Measurements from ENCODE around the gene TFF1.

TFF1 gene

DNA sequence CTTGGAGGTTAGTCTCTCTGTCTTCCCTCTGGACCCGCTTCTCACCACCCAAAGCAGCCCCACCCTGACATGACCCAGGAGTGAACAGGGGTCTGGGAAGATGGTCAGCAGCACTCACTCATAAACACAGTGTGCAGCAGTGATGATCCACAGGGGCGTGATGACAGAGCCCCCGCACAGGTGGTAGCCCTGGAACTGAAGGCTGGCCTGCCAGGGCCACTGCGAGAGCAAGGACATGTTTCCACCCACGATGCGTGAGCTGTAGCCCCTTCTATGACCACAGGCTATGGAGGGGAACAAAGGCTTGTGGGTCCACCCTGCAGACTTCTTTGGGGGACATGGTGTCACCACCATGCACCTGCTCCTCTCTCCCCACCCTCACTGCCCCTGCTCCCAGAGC is 16.6 kb upstream of the TFF1 start:
- DNase-seq (ENCODE audit: low read depth in 2 of 3, low spot score in 1 of 3), result no peak

DNA sequence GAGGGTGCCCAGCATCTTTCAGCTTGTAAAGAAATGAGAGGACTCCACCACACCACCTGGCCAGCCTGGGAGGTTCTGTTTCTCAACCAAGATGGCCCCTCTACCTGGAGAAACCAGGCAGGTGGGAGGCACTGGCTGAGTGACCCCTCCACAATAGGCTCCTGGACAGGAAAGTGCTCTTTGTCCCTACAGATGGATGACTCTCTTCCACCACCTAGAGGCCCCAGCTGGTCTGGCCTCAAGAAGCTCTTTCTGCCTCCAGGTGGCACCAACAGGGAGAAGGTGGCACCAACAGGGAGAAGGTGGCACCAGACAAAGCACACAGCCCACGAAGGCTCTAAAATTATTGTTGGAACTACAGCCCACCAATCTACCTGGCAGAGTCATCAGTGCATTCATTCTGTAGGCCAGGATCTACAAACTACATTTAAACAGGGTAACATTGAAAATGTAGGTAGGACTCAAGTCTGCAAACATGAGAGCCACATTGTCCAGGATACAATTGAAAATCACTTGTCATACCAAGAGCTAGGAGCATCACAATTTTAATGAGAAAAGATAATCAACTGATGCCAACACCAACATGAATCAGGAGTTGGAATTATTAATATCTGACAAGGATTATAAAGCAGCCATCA is 15.1 kb upstream of the TFF1 start:
- DNase-seq (ENCODE audit: low read depth in 2 of 3, low spot score in 1 of 3), result no peak

DNA sequence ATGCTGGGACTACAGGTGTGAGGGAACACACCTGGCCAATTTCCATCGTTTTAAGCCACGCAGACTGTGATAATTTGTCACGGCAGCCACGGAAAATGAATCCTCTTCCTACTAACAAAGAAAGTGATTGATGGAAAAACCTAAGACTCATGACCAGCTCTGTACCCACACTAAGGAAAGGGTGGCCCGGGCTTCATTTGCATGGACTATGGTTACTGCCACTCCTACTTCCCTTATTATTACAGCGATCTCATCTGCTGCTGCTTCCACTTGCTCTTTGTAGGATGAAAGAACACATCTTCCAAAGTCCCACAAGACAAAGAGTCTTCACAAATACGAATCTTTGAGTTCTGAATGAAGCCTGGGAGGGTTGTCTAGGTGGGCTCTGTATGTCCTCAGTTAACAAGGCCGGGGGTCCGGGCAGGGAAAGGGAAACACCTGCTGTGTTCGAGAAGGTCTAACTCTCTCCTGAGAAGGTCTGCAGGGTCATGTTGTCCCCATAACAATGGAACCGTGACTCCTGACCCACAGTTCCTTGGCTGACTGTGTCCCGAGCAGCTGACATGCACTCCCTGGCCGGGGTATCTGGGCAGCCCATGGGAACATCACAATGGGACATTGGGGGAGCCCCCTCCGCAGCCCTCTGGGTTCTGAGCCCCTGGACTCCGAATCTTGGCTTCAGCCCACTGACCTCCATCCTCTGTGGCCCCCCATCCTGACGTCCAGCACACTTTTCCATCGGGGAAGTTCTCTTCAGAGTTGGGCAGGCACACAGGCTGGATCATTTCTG is 13.3 kb upstream of the TFF1 start:
- DNase-seq (ENCODE audit: low read depth in 2 of 3, low spot score in 1 of 3), result no peak

DNA sequence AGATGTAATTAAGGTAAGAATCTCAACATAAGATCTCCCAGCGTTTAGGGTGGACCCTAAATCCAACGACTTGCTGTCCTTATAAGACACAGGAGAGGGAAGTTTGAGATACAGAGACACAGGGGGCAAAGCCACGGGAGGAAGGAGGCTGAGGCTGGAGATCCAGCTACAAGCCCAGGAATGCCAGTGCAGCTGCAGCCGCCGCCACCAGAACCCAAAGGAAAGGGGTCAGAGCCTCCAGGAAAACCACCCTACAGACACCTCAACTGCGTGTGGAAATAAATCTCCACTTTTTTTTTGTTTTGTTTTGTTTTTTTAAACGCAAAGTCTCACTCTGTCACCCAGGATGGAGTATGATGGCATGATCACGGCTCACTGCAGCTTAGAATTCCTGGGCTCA is 12.1 kb upstream of the TFF1 start:
- no peak for DNase-seq (ENCODE audit: low read depth in 2 of 3, low spot score in 1 of 3)

DNA sequence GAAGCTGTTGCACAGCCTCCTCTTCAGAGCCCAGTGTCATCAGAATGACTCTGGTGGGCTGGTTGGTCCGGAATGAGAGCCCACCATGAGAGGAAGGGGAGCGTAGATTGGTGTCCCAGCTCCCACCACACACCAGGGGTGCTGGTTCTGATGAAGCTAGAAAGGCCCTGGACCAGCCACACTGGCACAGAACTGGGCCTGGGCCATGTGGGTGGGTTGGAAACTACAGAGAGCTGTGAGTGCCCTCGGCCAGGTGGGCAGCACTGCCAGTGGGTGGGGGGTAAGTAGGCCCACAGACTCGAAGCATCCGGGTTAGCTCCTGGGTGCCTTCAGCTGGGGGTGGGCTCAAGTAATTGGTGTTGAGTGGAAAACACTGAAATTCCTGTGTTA is 11.6 kb upstream of the TFF1 start:
- no peak for DNase-seq (ENCODE audit: low read depth in 2 of 3, low spot score in 1 of 3)

DNA sequence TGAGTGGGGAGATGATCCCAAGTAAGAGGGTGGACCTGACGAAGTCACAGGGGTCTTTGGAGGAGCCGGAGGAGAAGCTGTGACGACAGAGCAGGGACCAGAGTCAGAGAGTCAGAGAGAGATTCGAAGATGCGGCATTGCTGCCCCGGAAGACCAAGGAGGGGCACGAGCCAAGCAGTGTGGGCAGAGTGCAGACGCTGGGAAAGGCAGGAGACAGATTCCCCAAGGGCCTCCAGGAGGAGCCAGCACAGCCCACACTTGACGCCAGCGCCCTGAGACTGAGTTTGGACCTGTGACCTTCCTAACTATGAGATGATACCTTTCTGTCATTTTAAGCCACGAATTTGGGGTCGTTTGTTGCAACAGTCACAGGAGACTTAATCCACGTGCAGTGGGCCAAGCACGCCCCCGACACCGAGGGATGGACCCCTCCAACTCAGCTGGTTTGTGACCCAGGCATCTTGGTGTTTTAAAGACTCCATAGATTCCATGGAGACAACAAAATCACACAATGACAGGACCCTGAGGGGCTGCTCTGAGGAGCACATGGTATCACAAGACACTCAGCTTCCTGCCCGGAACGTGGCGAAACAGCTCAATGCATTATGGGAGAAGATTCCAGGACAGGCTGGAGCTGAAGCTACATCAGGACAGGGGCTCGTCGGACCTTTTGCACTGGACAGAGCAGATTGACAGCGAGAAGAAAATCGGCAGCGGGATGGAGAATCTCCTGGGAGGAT is 11.0 kb upstream of the TFF1 start:
- no peak for DNase-seq (ENCODE audit: low read depth in 2 of 3, low spot score in 1 of 3)

DNA sequence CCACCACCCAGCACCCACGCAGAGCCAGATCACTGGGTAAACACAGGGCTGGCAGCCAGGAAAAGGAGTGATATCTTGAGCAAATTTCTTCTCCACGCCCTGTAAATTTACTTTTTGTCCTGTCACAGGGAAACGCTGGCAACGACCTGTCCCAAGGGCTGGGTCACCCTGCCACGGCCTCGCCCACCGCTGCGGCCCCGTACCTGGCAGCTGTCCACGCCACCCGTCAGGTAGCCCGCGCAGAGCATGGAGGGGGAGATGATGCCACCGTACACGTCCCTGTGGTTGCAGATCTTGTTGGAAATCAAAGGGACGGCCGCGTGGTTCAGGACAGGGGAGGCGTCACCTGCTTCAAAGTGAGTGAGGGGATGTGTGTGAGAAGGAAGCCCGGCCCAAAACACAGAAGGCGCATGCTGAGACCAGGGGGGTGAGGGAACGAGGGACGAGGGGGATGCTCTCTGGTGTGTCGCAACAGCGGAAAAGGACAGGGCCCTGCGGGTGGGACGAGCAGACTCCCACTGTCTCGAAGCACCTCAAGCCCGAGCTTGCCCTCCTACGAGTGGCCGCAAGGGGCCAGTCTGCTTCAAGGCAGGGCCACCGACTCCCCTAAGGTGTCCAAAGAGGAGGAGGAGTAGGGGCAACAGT is 10.1 kb upstream of the TFF1 start:
- no peak for DNase-seq (ENCODE audit: low read depth in 2 of 3, low spot score in 1 of 3)

DNA sequence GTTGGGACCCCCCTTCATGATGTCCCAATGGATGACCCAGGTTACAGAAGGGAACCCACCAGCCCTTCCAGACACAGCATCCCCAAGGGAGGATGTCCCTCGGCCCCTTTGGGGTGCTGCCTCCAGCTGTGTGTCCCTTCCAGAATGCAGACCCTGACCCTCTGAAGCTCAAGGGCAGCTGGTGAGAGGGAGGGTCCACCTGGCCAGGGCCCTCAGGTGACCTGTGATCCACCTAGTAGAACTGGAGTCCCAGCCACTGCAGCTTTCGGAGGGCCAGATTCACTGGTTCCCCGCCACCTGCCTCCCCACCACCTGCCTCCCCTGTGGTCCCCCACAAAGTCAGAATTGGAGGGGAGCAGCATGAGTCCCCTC is 9.6 kb upstream of the TFF1 start:
- DNase-seq (ENCODE audit: low read depth in 2 of 3, low spot score in 1 of 3), result no peak

DNA sequence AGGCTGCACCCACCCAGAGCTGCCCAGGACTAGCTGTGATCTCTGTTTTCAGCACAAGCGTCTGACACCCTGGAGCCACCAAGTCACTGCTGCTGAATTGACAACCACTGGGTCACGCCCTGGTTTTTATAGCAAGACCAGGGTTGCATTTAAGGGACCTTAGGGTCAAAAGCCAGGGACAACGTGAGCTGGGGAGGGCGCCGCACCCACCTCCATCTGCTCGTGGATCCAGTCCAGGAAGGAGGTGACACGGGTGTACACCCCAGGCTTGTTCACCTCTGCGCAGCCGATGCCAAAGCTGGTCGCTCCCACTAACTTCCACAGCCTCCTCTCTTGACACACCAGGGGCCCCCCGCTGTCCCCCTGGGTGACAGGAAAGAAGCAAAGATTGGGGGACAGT is 9.2 kb upstream of the TFF1 start:
- DNase-seq (ENCODE audit: low read depth in 2 of 3, low spot score in 1 of 3), result no peak

DNA sequence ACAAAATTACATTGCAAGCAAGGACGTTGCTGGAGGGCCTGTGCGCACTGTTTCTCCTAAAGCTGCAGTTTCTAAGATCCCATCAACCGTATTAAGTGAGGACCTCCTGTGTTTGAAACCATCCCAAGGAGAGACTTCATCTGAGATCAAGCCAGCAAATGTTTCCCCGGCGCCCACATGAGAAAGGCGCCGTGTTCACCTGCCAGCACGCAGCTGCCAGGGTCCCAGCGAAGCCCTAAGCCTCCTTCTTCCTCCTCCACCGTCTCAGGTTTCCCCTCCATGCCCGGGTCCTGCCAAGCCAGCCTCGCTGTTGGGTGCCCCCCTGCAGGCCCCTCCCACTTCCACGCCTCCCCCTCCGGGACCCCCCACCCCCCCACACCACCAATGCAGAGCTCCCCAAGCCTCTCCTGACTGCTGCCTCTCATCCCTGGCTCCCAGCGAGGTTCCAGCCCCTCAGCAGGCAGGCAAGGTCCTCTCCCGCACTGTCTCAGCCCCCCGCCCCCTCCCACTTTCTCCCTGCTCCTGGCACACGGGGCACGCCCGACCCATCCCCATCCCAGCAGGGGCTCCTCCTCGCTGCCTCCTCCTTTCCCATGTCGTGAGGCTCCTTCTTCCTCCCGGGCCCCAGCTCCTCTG is 8.6 kb upstream of the TFF1 start:
- no peak for DNase-seq (ENCODE audit: low read depth in 2 of 3, low spot score in 1 of 3)

DNA sequence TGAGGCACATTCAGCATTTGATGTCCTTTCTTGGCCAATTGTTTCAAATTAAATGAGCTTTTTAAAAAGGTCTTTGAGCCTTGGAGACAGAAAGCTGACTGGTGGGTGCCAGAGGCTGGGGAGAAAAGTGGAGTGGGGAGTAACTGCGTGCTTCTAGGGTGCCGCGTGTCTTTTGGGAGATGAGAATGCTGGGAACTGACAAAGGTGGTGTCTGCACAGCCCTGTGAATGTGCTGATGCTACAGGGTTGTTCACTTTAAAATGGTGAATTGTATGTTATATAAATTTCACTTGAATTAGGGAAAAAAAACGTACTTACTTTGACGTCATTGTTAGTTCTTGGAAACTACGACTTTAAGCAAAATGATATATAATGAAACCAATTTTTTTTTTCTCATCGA is 8.1 kb upstream of the TFF1 start:
- no peak for DNase-seq (ENCODE audit: low read depth in 2 of 3, low spot score in 1 of 3)

DNA sequence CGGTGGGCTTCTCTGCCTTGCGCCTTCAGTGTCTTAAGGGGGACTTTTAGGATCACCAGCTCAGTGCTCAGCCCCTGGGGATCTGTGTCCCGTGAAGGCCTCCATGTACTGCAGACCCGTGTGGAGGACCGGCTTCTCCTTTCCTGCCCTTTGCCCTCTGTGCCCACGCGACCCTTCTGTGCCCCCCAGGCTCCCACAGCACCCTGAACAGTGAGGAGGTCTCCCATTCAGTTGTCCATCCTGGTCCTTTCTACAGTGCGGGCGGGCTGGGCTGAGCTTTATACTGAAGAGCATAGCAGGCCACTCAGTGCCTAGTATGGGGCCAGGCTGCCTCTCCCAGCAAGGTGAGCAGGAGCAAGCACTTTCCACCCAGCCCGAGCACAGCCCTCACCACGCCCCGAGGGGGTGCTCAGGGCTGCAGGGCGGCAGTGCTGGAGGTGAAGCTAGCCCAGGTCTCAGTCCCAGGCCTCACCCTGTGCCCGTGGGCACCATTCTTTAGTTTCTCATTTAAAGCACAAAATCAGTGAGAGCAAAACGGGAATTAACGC is 7.6 kb upstream of the TFF1 start:
- DNase-seq (ENCODE audit: low read depth in 2 of 3, low spot score in 1 of 3), result no peak

DNA sequence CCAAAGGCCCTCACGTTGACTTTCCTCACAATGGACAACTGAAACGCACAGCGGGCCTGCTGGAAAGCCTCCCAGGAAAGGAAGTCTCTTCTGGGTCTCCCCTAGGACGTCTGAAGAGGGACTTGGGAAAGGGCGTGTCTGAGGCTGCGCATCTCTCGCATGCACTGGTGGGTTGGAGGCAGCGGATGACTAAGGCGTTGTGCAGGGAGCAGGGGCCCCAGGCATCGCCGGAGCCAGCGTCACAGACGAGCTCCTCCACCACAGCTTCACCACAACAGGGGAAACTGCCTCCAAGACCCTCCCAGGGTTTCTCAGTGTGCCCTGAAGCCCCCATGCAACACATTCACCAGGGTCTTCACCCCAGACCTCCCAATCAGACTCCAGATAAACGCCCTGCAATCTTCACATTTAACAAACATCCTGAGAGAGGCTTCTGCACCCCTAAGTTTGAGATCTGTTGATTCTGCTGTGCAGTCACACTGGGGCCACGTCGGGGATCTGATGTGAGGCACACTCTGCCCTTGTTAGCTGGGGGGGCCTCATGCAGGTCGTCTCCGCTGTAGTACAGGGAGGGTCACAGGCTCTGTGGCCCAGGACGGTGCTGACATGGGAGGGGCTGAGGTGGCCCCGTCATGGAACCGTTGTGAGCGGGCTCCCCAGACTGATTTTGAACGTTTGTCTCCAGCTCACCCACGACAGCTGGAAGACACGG is 7.0 kb upstream of the TFF1 start:
- peak in 1 of 3 donors; percentile 28 for DNase-seq (ENCODE audit: low read depth in 2 of 3, low spot score in 1 of 3)

DNA sequence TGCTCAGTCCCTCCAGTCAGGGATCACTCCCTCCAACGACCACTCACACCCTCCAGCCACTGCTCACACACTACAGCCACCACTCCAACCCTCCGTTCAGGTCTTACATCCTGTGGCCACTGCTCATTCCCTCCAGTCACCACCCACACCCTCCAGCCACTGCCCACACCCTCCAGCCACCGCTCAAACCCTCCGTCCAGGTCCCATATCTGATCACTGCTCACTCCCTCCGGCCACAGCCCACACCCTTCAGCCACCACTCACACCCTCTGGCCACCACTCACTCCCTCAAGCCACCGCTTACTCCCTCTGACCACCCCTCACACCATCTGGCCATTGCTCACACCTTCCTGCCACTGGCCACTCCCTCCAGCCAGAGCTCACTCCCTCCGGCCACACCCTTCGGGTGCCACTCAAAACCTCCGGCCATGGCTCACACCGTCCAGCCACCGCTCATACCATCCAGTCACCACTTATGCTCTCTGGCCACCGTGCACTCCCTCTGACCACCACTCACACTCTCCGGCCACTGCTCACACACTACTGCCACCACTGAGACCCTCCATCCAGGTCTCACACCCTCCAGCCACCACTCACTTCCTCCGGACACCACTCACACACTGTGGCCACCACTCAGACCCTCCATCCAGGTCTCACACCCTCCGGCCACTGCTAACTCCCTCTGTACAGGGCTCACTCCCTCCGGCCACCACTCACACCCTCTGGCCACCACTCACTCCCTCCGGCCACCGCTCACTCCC is 4.7 kb upstream of the TFF1 start:
- DNase-seq (ENCODE audit: low read depth in 2 of 3, low spot score in 1 of 3), result no peak

DNA sequence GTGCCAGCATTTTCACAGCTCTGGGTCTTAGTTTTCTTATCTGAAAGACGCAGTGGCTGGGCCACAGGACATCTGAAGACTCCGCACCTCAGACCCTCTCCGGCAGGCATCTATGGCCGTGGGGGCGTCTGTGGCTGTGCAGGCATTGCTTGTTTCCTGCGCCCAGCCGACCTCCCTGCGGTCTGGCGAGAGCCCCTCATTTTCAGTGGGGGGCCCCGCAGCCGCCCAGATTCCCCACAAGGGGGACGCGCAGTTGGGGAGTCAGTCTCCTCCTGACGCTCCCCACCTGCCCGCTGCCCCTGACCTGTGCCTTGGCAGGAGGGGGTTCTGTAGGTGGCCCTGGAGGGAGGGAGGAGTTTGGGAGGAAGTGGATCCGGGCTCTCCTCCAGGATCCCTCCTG is 3.5 kb upstream of the TFF1 start:
- DNase-seq (ENCODE audit: low read depth in 2 of 3, low spot score in 1 of 3), result no peak

DNA sequence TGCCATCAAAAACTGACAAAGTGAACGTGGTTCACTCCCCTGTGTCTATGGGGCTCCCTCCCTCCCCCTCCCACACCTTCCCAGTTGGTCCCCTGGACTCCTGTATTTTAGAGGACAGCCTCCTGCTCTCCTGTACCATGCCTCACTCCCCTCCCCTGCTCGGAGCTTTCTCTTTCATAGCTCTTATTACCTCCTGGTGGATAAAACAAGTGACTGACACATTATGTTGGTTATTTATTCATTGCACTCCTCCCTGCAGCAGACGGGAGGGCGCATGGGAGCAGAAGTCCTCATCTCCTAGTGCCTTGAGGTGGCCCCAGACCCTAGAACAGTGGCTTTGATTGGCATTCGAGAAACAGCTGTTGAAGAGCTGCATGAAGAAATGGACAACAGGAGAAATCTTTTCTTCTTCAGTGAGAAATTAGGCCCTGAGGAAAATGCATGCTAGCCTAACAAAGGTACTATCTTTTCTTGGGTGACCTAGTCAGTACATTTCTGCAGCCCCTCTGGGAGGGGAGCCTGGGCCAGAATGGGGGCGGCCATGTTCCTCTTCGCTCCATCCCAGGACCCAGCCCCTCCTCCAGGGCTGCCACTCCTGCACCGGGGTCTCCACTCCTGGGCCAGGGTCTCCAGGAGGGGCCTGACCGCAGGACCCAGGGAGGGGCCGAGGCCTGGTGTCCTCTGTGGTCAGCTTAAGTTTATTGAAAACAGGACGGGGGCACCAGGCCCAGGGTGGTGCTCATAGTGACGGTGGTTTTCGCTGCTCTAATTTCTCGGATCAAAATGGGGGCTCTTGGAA is 1.2 kb upstream of the TFF1 start:
- DNase-seq (ENCODE audit: low read depth in 2 of 3, low spot score in 1 of 3), result no peak

DNA sequence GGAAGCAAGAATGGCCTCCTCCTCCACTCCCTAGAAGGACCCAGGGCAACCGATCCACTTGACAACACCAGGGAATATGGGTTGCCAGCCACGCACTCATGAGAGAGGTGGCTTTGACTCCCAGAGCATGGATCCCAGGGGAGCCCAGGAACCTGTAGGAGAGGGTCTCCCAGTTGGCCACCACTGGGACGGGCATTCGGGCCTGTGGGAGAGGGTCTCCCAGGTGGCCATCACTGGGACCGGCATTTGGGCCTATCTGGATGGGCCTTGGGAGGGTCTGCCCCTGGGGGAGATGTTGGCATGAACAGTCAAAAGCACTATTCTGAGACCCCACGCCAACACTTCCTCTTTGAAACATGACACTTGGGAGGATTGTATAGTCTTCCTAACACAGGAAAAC is 565 bp downstream of the TFF1 start:
- DNase-seq (ENCODE audit: low read depth in 2 of 3, low spot score in 1 of 3), result no peak

DNA sequence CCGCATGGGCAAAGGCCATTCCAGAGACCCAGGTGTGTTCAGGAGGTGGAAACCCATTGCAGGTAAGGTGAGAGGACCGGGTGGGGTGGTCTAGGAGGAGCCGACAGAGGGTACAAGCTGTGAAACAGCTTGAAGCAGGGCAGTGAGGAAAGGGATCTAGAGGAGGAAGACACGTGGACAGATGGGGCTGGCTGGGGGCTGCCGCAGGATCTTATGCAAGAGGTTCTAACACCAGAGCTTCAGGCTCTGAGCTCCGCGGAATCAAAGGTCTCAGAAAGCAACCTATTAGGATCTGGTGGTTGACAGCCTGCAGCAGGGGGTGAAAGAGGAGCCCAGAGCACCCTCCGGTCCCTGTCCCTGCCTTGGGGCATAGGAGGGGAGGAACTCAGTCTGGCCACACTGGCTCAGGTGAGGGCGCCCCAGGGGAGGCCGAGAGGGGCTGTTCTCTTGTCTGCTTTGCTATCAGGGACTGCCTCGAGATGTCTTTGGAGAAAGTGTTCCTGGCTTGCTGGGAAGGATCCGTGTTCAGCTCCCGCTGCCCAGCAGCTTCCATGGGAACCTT is 1.9 kb downstream of the TFF1 start:
- no peak for DNase-seq (ENCODE audit: low read depth in 2 of 3, low spot score in 1 of 3)

DNA sequence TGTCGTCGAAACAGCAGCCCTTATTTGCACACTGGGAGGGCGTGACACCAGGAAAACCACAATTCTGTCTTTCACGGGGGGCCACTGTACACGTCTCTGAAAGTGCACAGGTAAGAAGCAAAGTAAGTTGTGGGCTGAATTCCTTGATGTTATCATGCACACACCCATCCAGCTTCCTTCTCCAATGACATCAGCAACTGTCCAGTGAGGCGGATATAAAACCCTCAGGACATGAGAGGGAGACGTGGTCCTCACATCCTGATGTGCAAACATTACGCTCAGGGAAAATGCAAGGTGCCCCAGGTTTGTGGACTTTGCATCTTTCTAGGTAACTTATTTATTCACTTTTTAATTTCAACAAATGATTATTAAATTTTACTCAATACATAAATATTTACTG is 3.0 kb downstream of the TFF1 start:
- no peak for DNase-seq (ENCODE audit: low read depth in 2 of 3, low spot score in 1 of 3)

All from stimulated activated CD4-positive, alpha-beta T cell treated with anti-CD3 and anti-CD28 coated beads, Interleukin-12 subunit alpha, Interleukin-12 subunit beta, amount 100 ng/mL, for 48 hours (primary cell).